ENCODE results near the gene LHX2.

DNA sequence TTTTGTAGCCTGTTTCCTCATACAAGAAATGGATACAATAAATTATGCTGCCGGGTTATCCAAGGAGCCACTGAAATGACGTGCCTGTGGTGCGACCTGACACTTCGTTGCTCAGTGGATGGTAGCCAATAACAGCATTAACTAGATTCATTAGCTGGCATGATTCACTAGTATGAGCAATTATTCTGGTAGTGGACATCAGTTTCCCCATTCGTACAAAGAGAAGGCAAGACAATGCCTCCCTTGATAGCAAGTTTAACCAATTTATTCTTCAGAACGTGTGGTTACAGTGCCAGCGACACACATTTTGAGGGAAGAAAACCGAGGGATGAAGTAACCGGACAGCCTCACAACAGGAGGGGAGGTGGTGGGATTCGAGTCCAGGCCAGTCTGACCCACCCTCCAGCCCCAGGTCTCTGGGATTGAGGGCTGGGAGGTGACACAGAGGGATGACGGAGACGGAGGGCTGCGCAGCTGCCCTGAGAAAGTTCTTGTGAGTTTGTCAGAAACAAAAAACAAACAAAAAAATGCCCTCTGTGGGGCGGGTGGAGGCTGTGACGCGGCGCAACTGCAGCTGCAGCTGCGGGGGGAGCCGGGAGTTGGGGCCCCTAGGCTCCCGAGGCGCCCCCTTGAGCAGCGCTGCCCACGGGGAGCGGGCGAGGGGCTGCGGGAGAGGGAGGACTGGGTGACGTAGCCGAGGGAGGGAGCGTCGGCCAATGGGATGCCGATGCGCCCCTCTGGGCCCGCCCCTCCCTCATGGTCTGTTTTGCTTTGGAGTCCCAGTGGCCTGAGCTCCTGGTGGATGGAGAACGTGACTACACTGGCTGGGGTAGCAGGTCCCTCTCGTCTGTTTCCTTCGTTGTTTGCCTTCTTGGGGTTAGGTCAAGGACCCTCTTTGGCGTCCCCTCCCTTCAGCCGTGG lies 10.9 kb downstream of the LHX2 start:
- TF ChIP-seq POLR2A (IDR thresholded peaks at IDR 0.05) = no peak
- TF ChIP-seq, protein P1, sequence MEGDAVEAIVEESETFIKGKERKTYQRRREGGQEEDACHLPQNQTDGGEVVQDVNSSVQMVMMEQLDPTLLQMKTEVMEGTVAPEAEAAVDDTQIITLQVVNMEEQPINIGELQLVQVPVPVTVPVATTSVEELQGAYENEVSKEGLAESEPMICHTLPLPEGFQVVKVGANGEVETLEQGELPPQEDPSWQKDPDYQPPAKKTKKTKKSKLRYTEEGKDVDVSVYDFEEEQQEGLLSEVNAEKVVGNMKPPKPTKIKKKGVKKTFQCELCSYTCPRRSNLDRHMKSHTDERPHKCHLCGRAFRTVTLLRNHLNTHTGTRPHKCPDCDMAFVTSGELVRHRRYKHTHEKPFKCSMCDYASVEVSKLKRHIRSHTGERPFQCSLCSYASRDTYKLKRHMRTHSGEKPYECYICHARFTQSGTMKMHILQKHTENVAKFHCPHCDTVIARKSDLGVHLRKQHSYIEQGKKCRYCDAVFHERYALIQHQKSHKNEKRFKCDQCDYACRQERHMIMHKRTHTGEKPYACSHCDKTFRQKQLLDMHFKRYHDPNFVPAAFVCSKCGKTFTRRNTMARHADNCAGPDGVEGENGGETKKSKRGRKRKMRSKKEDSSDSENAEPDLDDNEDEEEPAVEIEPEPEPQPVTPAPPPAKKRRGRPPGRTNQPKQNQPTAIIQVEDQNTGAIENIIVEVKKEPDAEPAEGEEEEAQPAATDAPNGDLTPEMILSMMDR (IDR thresholded peaks at IDR 0.05) = no peak

Measured in esophagus squamous epithelium (tissue), 4 donors.